Measurements from ENCODE around the gene COMMD8.
"Not testable (repeated sequence)": the region's sequence is repeated elsewhere in the genome, so short reads cannot be mapped to it uniquely, and the experiment has no call there.

Gene COMMD8

DNA sequence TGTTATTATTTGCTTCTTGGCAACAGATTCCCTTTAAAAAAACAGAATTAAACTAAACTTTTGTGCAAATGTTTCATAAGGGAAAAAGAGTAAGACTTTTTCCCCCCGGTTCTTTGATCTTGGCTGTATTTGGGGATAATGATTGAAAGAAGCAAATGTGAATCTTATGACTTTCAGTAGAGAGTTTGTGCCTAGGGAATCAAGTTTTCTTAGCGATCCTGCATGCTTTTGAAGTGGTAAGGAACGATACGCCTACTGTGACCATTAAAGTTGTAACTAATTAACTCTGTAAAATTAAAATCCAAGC, 30.6 kb upstream of the COMMD8 start:
- TF ChIP-seq, protein P1, sequence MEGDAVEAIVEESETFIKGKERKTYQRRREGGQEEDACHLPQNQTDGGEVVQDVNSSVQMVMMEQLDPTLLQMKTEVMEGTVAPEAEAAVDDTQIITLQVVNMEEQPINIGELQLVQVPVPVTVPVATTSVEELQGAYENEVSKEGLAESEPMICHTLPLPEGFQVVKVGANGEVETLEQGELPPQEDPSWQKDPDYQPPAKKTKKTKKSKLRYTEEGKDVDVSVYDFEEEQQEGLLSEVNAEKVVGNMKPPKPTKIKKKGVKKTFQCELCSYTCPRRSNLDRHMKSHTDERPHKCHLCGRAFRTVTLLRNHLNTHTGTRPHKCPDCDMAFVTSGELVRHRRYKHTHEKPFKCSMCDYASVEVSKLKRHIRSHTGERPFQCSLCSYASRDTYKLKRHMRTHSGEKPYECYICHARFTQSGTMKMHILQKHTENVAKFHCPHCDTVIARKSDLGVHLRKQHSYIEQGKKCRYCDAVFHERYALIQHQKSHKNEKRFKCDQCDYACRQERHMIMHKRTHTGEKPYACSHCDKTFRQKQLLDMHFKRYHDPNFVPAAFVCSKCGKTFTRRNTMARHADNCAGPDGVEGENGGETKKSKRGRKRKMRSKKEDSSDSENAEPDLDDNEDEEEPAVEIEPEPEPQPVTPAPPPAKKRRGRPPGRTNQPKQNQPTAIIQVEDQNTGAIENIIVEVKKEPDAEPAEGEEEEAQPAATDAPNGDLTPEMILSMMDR (conservative IDR thresholded peaks at IDR 0.05; ENCODE audit: low read depth, low read length): no peak

DNA sequence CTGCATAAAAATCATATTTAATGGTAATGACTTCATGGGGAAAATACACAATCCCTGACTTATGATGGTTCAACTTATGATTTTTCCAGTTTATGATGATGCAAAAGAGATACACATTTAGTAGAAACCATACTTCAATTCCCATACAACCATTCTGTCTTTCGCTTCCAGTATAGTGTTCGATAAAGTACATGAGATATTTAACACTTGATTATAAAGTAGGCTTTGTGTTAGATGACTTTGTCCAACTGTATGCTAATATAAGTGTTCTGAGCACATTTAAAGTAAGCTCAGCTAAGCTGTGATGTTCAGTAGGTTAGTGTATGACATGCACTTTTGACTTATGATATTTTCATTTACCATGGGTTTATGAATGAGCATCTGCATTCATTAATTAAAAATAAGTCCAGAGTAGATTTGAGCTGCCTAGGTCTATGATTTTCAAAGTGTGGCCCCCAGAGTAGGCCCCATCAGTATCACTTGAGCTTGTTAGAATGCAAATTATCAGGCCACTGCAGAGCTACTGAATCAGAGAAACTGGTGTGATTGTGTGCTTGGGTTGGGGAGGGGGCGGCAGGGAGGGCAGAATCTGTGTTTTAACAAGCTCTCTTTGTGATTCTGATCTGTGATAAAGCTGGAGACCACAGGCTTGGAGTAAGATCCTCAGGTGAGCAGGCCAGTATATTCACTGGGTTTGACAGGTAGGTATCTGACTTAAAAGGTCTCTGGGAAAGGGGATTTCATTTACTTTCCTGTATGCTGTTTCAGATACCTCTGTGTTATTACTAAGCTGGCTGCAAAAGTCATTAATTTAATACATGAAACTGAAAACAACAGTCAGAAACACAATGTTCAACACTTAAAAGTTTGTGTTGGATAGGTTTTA, 30.0 kb upstream of the COMMD8 start:
- no peak overlapping the region for H3K4me3 ChIP-seq (ENCODE audit: low read depth, low read length)
- TF ChIP-seq, protein P1 (conservative IDR thresholded peaks at IDR 0.05; ENCODE audit: low read depth, low read length): no peak
- no peak for DNase-seq (ENCODE audit: low read depth)

More for the DNA sequence above, 30.6 kb upstream of the COMMD8 start:
- no peak overlapping the region for H3K4me3 ChIP-seq (ENCODE audit: low read depth, low read length)
- DNase-seq (ENCODE audit: low read depth): no peak

DNA sequence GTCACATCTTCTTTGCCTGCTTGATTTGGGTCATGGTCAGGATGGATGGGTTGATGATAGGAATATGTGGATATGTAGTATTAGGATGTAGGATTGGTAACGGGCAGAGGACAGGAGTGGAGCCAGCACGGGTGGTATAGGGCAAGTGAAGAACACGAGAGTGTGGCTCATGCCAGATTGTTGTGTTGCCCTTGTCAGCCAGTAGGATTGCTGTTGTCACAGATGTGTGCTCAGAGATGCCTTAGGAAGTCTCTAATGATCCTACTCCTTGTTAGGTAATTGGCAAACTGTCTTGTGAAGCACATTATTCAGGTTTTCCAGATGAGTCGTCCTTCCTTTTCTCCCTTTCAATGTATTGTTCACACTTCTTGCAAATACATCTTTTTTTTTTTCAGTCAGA, 27.0 kb upstream of the COMMD8 start:
- DNase-seq (ENCODE audit: low read depth): peak; percentile 62
- TF ChIP-seq, protein P1 (conservative IDR thresholded peaks at IDR 0.05; ENCODE audit: low read depth, low read length): peak; percentile 61
- H3K4me3 ChIP-seq (ENCODE audit: low read depth, low read length): no peak overlapping the region

DNA sequence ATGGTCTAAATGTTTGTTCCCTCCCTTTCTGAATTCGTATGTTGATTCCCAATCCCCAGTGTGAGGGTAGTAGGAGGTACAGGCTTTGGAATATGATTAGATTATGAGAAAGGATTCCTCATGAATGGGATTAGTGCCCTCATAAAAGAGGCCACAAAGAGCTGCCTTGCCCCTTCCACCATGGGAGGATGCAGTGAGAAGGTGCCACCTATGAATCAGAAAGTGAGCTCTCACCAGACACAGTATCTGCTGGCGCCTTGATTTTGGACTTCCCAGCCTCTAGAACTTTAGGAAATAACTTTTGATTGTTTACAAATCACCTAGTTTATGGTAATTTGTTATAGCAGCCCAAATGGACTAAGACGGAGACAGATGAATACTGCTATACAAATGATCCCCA, 25.2 kb upstream of the COMMD8 start:
- TF ChIP-seq, protein P1 (conservative IDR thresholded peaks at IDR 0.05; ENCODE audit: low read depth, low read length): no peak
- DNase-seq (ENCODE audit: low read depth): no peak
- H3K4me3 ChIP-seq (ENCODE audit: low read depth, low read length): no peak overlapping the region

DNA sequence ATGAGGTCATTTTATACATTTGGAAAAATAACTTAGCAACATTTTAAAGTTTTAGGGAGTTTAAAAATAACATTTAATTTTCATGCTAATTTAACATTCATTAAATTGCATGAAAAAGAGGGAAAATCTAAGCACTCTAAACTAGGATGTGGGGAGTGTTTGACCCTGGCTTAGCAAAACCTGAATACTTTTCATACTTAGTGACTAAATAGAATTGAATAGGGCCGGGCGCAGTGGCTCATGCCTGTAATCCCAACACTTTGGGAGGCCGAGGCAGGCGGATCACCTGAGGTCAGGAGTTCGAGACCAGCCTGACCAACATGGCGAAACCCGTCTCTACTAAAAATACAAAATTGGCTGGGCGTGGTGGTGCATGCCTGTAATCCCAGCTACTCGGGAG, 23.2 kb upstream of the COMMD8 start:
- DNase-seq (ENCODE audit: low read depth): not testable (repeated sequence)
- H3K4me3 ChIP-seq (ENCODE audit: low read depth, low read length): peak overlapping the region; percentile 76

DNA sequence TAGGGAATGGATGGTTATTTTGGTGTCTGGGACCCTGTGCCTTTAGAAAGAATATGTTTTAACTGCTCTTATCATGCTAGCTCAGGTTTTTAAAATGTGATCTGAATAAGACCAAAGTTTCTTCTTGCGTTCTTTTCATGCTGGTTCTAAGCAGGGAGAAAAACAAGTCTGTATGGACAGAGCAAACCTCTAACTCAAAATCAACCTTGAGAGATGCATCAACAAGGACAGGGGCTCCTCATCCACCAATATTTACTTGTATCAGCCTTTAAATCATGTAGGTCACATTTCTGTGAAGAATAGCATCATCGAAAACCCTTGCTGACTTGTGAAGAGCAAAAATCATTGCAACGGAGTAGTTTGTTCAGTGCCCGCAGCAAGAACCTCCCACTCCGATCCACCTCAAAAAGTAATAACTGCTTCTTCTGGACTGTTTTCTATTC, 22.8 kb upstream of the COMMD8 start:
- peak; percentile 48 for DNase-seq (ENCODE audit: low read depth)
- TF ChIP-seq, protein P1 (conservative IDR thresholded peaks at IDR 0.05; ENCODE audit: low read depth, low read length): no peak

DNA sequence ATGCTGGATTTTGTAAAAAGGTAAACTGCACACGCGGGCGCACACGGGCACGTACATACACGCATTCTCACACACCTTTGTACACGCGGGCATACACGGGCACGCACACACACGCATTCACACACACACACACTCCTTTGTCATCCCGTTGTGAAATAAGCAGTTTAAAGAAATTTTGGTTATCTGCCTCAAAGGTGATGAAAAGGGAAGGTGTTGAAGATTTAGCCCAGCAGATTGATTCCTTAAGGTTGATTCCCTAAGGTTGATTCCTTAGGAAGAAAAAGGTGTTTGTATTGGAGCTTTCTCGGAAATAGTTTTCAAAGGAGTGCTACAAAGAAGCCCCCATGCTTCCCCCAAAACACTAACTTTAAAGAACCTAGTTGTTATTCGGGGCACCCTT, 22.3 kb upstream of the COMMD8 start:
- no peak for DNase-seq (ENCODE audit: low read depth)
- H3K4me3 ChIP-seq (ENCODE audit: low read depth, low read length): peak overlapping the region; percentile 76
- TF ChIP-seq, protein P1 (conservative IDR thresholded peaks at IDR 0.05; ENCODE audit: low read depth, low read length): no peak

More for the DNA sequence above, 22.8 kb upstream of the COMMD8 start:
- H3K4me3 ChIP-seq (ENCODE audit: low read depth, low read length): peak overlapping the region; percentile 76

Data from choroid plexus epithelial cell (primary cell).